HG02759 (cell line): ENCODE measurements around the gene PRSS35.
"Not testable (repeated sequence)": the region's sequence is repeated elsewhere in the genome, so short reads cannot be mapped to it uniquely, and the experiment has no call there.

Experiments
- ATAC-seq: cut with Tn5 transposase; IDR thresholded peaks from one replicate; pipeline ENCODE4 v1.9.1; 2021; ENCODE audit warnings: mild to moderate bottlenecking, moderate library complexity; ENCODE audit not compliant: unreplicated experiment

Gene PRSS35

GRCh38 chr6:83514866-83515466 lies 2.6 kb downstream of the PRSS35 start:
- no peak for ATAC-seq

GRCh38 chr6:83517500-83517899 lies 5.2 kb downstream of the PRSS35 start:
- no peak for ATAC-seq

GRCh38 chr6:83518816-83519480 lies 6.6 kb downstream of the PRSS35 start:
- ATAC-seq, result no peak

GRCh38 chr6:83536034-83536646 lies 23.8 kb downstream of the PRSS35 start:
- ATAC-seq, result peak; percentile 90

DNA sequence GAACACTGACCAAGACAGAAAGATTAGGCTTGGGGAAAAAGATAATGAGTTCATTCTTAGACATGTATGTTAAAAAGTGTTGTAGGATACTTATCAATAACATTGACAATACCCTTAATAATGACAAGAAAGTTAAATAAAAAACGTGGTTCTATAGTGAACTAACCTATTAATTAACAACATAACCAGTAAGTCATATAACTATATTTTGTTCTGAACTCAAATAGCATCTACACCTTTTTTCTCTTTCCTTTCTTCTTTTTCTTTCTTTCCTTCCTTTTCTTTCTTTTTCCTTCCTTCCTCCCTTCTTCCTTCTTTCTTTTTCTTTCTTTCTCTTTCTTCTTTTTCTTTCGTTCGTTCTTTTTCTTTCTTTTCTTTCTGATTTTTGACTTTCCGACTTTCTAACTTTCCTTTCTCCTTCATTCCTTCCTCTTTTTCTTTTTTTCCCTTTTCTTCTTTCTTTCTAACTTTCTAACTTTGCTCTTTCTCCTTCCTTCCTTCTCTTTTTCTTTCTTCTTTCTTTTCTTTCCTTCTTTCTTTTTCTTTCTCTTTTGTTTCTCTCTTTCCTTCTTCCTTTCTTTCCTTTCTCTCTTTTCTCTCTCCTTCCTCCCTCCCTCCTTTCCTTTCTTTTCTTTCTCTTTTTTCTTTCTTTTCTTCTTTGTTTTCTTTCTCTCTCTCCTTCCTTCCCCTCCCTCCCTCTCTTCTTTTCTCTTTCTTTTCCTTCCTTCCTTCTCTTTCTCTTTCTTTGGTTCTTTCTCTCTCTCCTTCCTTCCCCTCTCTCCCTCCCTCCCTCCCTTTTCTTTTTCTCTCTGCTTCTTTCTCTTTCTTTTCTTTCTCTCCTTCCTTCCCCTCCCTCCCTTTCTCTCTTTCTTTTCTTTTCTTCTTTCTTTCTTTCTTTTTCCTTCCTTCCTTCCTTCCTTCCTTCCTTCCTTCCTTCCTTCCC lies 24.6 kb downstream of the PRSS35 start:
- no peak for ATAC-seq

GRCh38 chr6:83539678-83540077 lies 27.3 kb downstream of the PRSS35 start:
- ATAC-seq, result no peak

- ATAC-seq, result no peak
Measured at GRCh38 chr6:83546636-83547035, 34.3 kb downstream of the PRSS35 start.

DNA sequence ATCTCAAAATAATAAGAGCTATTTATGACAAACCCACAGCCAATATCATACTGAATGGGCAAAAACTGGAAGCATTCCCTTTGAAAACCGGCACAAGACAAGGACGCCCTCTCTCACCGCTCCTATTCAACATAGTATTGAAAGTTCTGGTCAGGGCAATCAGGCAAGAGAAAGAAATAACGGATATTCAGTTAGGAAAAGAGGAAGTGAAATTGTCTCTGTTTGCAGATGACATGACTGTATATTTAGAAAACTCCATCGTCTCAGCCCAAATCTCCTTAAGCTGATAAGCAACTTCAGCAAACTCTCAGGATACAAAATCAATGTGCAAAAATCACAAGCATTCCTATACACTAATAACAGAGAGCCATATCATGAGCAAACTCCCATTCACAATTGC lies 38.1 kb downstream of the PRSS35 start:
- ATAC-seq, result not testable (repeated sequence)

GRCh38 chr6:83551748-83552147 lies 39.4 kb downstream of the PRSS35 start:
- not testable (repeated sequence) for ATAC-seq

GRCh38 chr6:83556871-83557270 lies 44.5 kb downstream of the PRSS35 start:
- no peak for ATAC-seq

- ATAC-seq, result no peak
Measured at GRCh38 chr6:83558975-83559374, 46.6 kb downstream of the PRSS35 start.

GRCh38 chr6:83571663-83572185 lies 59.4 kb downstream of the PRSS35 start:
- not testable (repeated sequence) for ATAC-seq

GRCh38 chr6:83574783-83575182 lies 62.4 kb downstream of the PRSS35 start:
- ATAC-seq, result no peak
